ENCODE measurements around the gene TBC1D22B.
"Not testable (repeated sequence)": the region's sequence is repeated elsewhere in the genome, so short reads cannot be mapped to it uniquely, and the experiment has no call there.

TBC1D22B gene

DNA sequence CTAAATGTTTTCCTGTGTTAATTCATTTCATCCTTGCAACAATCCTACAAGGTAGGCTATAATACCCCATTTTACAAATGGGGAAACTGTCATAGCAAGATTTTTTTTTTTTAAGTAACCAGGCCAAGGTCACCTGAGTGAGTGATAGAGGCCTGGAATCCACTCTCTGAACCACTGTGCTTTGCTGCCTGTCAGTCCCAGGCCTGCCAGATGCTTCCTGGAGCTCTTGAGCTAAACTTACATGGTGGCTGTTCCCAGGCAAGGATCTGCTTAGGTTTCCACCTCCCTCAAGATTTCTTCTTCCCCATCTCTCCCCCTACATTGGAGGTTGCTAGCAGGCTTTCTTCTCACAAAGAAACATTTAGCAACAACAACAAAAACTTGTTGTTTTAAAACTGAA, 63.5 kb downstream of the TBC1D22B start:
- DNase-seq (ENCODE audit: low read depth in 2 of 2) = no peak

DNA sequence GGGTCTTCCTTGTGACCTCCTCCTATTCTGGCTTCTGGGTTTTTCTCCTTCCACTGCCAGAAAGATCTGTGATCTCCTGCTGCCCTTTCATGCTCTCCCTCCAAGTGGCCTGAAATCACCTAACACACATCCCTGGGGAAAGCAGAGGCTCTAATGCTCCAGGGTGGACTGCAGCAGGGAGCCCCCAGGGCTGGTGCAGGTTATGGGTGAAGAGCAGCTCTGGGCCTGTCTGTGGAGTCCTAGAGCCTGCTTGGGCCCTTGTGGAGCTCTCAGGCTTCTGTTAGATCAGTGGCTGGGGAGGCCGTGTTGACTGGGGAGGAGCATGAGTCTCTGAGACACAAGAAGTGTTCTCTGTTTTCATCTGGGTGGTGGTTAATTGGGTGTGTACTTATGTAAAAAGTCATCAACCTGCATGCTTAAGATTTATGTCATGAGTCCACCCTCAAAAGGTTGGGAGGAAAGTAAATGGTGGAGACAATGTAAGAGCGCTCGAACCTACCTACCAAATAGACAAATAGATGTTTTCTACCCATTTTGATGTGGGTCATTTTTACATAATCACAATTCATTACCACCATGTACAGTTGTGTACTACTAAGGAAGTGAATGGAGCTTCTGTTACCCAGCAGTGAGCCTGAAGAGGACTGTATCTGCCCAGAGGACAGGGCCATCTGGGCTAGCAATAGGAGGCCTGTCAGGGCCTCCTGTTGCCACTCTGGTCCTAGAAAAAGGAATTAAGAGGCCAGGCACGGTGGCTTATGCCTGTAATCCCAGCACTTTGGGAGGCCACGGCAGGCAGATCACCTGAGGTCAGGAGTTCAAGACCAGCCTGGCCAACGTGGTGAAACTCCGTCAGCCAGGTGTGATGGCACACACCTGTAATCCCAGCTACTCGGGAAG, 64.2 kb downstream of the TBC1D22B start:
- DNase-seq (ENCODE audit: low read depth in 2 of 2) = no peak

DNA sequence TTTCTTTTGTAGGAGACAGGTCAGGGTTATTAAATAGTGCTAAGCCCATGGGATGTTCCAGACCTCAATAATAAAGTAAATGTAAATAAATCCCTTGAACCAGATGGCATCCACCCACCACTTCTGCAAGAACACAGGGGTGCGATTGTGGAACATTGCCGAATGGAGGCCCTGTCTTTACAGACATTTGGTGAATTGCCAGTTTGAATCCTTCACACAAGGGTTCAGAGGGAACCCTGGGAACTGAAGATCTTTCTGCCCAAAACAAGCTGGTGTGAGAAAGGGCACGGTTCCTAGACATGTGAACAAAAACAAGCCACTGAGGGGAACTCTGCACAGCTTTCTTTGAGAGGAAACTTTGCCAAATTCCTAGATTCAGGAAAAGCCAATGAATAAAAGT, 66.0 kb downstream of the TBC1D22B start:
- no peak for DNase-seq (ENCODE audit: low read depth in 2 of 2)

DNA sequence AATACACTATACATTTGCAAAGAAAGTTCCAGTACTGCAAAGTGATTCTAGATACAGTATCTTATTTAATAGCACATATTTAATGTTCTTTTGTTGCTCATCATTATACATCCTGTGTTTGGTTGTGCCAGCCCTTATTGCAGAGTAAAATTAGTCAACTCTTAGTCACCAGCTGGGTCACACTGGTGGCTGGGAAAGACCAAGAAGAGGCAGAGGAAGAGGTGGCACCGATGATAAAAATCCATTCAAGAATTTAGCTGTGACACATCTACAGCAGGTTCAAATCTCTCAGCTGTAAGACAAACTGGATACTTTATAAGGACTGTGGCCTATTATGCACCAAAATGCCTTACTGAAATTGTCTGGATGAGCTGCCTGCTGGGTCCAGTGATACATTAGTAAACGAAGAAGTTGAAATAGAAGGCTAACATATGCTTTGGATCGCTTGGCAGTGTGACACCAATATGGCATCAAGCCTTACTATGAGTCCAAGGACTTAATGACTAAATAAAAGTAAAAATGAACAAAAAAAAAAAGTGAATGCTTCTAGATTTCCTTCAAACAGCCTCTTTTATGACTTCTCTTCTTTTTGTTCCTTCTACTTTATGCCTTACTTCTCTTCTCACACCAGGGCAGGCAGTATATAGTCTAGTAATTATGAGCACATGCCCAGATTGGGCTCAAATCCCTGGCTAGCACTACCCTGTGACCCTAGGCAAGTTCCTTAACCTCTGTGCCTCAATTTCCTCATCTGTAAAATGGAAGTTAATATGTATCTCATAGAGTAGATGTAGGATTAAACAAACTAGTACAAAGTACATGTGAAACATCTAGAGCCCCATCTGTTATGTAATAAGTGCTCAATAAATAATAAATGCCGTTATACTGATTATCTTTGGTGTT, 66.8 kb downstream of the TBC1D22B start:
- no peak for DNase-seq (ENCODE audit: low read depth in 2 of 2)

DNA sequence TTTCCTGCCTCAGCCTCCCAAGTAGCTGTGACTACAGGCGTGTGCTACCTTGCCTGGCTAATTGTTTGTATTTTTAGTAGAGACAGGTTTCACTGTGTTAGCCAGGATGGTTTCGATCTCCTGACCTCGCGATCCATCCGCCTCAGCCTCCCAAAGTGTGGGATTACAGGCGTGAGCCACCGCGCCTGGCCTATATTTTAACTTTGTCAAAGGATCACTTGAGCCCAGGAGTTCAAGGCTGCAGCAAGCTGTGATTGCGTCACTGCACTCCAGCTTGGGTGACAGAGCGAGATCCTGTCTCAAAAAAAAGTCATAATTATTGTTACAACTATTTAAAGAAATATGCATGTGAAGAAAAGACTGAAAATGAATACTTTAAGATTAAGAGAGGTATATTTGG, 72.8 kb downstream of the TBC1D22B start:
- DNase-seq (ENCODE audit: low read depth in 2 of 2) = not testable (repeated sequence)

DNA sequence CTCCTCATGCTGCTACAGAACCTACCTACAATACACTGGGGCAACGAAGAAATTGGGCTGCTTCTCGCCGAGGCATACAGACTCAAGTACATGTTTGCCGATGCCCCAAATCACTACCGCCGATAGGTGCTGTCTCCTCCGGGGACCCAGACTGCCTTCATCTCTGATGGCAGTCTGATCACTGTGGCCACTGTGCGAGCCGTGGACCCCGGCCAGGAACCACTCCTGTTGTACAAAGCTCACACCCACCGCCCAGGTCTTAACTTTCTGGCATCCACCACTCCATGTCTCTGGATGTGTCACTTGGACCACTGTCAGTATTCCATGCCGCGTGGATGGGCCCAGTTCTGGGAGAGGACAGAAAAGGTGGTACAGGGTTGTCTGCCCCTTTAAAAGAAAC, 73.5 kb downstream of the TBC1D22B start:
- no peak for DNase-seq (ENCODE audit: low read depth in 2 of 2)

- no peak for DNase-seq (ENCODE audit: low read depth in 2 of 2)
These were observed 75.3 kb downstream of the TBC1D22B start for GRCh38 chr6:37332894-37333293.

GRCh38 chr6:37334047-37334446, 76.5 kb downstream of the TBC1D22B start:
- DNase-seq (ENCODE audit: low read depth in 2 of 2) = no peak

GRCh38 chr6:37338317-37338716, 80.7 kb downstream of the TBC1D22B start:
- DNase-seq (ENCODE audit: low read depth in 2 of 2) = not testable (repeated sequence)

GRCh38 chr6:37338745-37339255, 81.2 kb downstream of the TBC1D22B start:
- no peak for DNase-seq (ENCODE audit: low read depth in 2 of 2)

GRCh38 chr6:37339741-37340638, 82.4 kb downstream of the TBC1D22B start:
- DNase-seq (ENCODE audit: low read depth in 2 of 2) = no peak

DNA sequence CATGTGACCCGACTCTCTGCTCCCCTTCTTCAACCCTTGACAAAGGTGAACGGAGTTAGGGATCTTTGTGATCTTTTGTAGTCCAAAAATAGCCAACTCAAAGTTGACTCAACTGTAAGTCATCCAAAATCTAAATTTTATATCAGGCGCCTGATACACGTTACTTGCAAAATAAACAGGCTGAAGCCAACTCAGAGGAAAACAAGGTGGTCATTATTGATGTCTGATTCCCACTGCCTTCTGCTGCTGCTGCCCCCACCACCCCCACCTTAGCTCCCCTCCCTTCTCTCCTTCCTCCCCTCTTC, 83.0 kb downstream of the TBC1D22B start:
- no peak for DNase-seq (ENCODE audit: low read depth in 2 of 2)

DNA sequence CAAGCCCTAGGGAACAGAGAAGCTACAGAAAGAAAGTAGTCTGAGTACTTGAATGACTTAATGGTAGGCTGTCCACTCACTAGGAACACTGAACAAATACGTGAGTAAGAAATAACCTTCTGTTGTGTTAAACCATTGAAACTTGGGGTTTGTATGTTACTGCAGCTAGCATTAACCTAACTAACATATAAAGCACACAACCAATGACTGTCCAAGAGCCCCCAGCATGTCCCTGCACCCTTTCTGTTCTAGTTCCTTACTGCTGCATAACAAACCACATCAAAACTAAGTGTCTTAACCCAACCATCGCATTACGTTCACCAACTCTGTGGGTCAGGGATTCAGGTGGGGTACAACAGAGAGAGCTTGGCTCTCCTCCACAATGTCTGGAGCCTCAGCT, 85.7 kb downstream of the TBC1D22B start:
- DNase-seq (ENCODE audit: low read depth in 2 of 2) = no peak

- no peak for DNase-seq (ENCODE audit: low read depth in 2 of 2)
These were observed 86.7 kb downstream of the TBC1D22B start for GRCh38 chr6:37344308-37344707.

DNA sequence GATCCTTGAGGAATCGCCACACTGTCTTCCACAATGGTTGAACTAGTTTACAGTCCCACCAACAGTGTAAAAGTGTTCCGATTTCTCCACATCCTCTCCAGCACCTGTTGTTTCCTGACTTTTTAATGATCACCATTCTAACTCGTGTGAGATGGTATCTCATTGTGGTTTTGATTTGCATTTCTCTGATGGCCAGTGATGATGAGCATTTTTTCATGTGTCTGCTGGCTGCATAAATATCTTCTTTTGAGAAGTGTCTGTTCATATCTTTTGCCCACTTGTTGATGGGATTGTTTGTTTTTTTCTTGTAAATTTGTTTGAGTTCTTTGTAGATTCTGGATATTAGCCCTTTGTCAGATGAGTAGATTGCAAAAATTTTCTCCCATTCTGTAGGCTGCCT, 88.2 kb downstream of the TBC1D22B start:
- not testable (repeated sequence) for DNase-seq (ENCODE audit: low read depth in 2 of 2)

DNA sequence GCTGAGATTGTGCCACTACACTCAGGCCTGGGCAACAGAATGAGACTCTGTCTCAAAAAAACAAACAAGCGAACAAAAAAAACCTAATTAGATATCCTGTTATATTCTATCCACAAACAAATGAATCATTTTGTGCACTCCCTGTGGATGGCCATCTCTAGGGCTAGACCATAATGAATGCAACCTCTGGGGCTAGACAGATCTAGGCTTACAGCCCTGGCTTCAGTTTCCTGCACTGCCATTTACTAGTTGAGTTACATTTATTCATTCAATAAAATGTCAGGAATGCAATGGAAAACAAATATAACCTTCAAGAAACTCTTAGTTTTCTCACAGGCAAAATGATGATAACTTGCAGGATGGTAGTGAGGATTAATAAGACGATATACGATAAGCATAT, 89.6 kb downstream of the TBC1D22B start:
- no peak for DNase-seq (ENCODE audit: low read depth in 2 of 2)

DNA sequence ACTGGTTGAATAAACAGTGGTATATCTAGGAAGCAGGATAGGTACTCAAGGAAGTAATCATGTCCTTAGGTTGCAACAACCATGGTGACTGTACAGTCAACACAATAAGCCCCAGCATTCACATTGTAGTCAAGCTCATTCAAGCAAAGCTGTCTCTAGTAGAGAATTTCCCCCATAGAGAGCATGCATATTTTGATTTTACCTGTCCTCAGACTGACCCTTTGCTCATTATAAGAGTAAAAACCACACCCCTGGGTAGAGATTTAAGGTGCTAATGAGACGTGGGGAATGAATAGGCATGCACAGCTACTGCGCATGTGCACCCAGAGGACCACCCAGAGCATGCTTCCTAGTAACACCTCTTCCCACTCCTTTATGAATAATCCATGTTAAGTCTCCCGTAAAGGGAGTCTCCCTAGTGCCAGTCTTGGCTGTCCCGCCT, 90.1 kb downstream of the TBC1D22B start:
- DNase-seq (ENCODE audit: low read depth in 2 of 2) = no peak

- no peak for DNase-seq (ENCODE audit: low read depth in 2 of 2)
These were observed 93.5 kb downstream of the TBC1D22B start for GRCh38 chr6:37351027-37351426.

GRCh38 chr6:37352384-37352783, 94.8 kb downstream of the TBC1D22B start:
- no peak for DNase-seq (ENCODE audit: low read depth in 2 of 2)

GRCh38 chr6:37353761-37354525, 96.4 kb downstream of the TBC1D22B start, which contains the start of gene RNF8:
Gene RNF8 (plus strand): TSS chr6:37353983. CDS start chr6:37354165, 182 bp downstream.
- DNase-seq (ENCODE audit: low read depth in 2 of 2) = peak; percentile 73 to 78

Data from stimulated activated CD8-positive, alpha-beta memory T cell treated with anti-CD3 and anti-CD28 coated beads, Interleukin-15, amount 100 ng/mL, for 4 hours (primary cell).